HT-29 (cell line): ENCODE measurements around the gene ZSCAN18. TPM values are rescaled to one million over a fixed set of nuclear protein-coding genes. Genes with fewer than 3 reads are reported as not detected.
"Not testable (repeated sequence)": the region's sequence is repeated elsewhere in the genome, so short reads cannot be mapped to it uniquely, and the experiment has no call there.

Experiments
- DNase-seq: peaks from one replicate; pipeline ENCODE4 v3.0.0-alpha.2; 2015; ENCODE audit warnings: low spot score
- total RNA-seq: library from RNA; depleted of rRNA; stranded (reverse); fragments of >200 nt; shearing (Covaris generic); gene quantifications from 2 replicates; pipeline ENCODE4 v1.2.3, GENCODE V29; 2014; rRNA removed

Gene ZSCAN18, protein sequence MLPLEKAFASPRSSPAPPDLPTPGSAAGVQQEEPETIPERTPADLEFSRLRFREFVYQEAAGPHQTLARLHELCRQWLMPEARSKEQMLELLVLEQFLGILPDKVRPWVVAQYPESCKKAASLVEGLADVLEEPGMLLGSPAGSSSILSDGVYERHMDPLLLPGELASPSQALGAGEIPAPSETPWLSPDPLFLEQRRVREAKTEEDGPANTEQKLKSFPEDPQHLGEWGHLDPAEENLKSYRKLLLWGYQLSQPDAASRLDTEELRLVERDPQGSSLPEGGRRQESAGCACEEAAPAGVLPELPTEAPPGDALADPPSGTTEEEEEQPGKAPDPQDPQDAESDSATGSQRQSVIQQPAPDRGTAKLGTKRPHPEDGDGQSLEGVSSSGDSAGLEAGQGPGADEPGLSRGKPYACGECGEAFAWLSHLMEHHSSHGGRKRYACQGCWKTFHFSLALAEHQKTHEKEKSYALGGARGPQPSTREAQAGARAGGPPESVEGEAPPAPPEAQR
- not detected in 2 replicates for total RNA-seq

DNA sequence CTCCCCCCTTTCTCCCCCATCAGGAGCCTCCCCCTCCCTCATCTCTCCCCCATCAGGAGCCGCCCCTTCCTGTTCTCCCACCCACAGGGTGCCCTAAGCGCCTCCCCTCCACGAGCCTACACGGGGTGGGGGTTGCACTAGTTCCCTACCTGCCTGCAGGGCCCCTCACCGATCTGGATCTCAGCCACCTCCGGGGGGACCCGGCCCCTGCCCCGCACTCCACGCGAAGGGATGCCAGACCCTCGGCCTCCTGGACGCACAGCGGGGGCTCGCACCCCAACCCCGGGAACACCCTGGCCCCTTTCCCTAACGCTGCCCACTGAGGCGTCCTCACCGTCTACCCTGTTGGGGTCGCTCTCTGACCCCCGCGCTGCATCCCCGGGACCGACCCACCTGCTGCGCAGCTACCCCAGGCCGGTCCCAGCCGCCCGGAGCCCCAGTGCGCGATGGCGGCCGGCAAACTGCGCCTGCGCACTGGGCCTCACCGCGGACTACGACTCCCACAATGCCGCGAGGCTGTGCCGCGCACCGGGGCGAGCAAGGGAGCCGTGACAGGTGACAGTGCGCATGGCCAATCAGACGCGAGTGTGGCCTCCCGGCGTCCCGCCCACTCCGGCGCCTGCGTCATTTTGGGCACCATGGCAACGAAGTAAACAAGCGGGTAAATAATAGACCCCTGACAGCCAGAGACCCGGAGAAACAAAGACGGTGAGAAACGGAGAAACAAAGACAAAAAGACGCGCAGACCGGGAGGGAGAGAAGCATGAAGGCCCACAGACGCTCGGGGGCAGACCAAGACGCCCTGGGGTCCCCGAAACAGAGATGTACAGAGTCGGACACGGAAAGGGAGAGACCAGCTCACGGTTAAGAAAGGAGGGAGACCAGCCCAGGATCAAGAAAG, at the start of gene ZSCAN18:
TSS of gene ZSCAN18 (minus strand) at position 451 of the 901 bp plus-strand sequence. CDS start 7,964 bp downstream, outside the sequence.
- DNase-seq, result no peak

- not testable (repeated sequence) for DNase-seq
Observed at GRCh38 chr19:58147475-58147874, 49.4 kb upstream of the ZSCAN18 start.

DNA sequence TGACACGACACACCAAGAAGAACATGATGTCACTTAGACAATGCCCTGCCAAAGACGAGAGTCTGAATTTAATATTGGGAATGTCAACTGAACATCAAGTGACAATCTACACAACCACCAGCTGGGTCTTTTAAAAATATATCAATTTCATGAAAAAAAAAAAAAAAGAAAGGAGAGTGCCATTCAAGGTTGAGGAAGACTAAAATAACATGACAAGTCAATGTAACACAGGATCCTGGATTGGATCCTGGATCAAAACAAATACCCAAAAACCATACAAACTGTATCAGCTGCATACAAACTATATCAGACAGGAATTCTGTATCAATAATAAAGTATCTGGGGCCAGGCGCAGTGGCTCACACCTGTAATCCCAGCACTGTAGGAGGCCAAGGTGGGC, 47.8 kb upstream of the ZSCAN18 start:
- no peak for DNase-seq

- DNase-seq, result no peak
Observed at GRCh38 chr19:58134244-58134643, 36.2 kb upstream of the ZSCAN18 start.

DNA sequence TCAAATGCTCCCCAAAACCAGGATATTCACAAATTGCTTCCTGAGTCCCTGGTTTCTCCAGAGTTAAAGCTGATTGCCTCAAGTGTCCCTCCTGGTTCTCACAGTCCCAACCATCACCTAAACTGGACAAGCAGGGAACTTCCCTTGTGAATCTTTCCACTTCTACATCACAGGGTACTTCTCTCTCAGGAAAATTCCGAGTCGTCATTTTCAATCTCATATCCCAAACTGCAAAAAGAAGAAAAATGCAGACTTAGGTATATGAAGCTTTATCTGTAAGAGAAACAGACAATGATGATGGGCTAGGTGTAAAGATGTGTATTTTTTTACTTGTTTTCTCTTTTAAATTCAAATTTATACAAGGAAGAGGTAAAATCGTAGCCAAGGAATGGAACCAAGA, 31.3 kb upstream of the ZSCAN18 start:
- DNase-seq, result no peak

DNA sequence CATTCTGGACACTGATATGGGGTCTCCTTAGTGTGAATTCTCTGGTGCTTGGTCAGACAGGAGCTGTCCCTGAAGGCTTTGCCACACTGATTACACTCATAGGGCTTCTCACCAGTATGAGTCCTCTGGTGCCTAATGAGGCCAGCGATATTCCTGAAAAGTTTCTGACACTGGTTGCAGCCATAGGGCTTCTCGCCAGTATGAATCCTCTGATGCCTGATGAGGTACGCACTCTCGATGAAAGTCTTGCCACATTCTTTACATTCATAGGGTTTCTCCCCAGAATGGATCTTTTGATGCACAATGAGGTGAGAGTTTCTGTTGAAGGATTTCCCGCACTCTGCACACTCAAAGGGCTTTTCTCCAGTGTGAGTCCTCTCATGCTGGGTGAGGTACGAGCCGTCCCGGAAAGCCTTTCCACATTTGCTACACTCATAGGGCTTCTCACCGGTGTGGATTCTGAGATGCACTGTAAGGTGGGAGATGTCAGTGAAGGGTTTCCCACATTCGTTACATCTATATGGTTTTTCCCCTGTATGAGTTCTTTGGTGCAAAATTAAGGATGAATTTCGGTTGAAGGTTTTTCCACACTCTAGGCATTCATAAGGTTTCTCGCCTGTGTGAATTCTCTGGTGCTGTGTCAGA, 30.1 kb upstream of the ZSCAN18 start:
- no peak for DNase-seq

GRCh38 chr19:58123354-58123753, 25.3 kb upstream of the ZSCAN18 start:
- DNase-seq, result no peak

GRCh38 chr19:58118979-58119733, 21.1 kb upstream of the ZSCAN18 start:
- no peak for DNase-seq

- DNase-seq, result no peak
Observed at GRCh38 chr19:58117841-58118575, 20.0 kb upstream of the ZSCAN18 start.

GRCh38 chr19:58108546-58108817, 10.5 kb upstream of the ZSCAN18 start:
- DNase-seq, result no peak

- DNase-seq, result no peak
Observed at GRCh38 chr19:58107778-58108545, 9.9 kb upstream of the ZSCAN18 start.

- no peak for DNase-seq
Observed at GRCh38 chr19:58098682-58098998, 609 bp upstream of the ZSCAN18 start.

- DNase-seq, result no peak
Observed at GRCh38 chr19:58097349-58097748, 682 bp downstream of the ZSCAN18 start.

- no peak for DNase-seq
Observed at GRCh38 chr19:58096884-58097283, 1.1 kb downstream of the ZSCAN18 start.

- no peak for DNase-seq
Observed at GRCh38 chr19:58095328-58095727, 2.7 kb downstream of the ZSCAN18 start.

DNA sequence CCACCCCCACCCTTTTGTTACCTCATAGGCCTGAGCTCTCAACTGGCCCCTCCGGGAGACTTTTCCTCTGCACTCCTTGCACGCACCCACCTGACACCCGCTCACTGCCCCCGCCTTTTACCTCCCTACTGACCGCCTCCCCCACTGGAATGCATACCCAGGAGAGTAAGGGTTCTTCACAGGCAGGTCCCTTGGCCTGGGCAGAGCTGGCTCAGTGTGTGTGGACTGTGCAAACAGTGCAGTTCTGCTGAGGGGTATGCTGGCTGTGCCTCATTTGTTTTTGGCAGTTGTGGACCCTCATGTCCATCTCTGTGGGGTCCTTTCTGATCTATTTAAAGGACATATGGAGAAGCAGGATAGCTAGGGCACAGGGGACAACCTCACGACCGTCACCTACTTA, 5.0 kb downstream of the ZSCAN18 start:
- DNase-seq, result no peak

DNA sequence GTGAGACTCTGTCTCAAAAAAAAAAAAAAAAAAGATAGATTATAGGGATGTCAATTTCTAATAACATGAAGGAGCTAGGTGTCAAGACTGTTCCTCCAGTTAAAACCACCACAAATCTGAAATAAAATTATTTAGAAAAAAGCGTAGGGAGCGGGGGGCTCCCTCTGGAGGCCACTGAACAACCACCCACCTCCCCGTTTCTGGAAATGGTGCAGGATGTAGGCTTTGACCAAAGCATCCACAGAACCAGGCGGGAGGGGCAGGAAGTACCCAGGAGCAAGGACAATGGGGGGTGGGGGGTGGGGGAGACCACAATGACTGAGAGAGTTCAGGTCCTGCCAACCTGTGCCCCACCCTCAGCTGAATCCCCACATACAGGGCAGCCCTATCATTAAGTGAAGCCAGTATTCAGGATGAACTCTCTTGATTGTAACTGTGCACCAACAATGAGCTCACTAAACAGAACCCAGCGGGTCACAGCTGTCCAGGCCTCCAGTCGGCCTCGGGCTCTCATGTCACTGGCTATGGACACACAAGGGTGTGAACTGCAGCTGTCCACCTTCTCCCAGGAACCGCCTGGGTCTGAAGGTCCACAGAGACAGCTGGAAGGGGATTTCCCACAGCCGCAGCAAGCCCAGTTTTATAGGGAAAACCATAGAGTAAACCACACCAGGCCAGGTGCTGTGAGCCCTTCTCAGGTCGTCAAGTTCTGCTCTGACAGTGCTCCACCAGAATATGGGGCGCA, 6.6 kb downstream of the ZSCAN18 start:
- no peak for DNase-seq

DNA sequence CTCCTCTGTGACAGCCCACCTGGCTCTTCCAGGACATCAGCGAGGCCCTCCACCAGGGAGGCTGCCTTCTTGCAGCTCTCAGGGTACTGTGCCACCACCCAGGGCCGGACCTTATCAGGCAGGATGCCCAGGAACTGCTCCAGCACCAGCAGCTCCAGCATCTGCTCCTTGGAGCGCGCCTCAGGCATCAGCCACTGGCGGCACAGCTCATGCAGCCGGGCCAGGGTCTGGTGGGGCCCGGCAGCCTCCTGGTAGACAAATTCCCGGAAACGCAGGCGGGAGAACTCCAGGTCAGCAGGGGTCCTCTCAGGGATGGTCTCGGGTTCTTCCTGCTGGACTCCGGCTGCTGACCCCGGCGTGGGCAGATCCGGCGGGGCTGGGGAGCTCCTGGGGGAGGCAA, 8.2 kb downstream of the ZSCAN18 start:
- DNase-seq, result no peak

- no peak for DNase-seq
Observed at GRCh38 chr19:58088521-58089052, 9.4 kb downstream of the ZSCAN18 start.
